OCI-LY7 (cell line): ENCODE measurements around the gene HSFX1. TPM values are rescaled to one million over a fixed set of nuclear protein-coding genes. Genes with fewer than 3 reads are reported as not detected.
"Not testable (repeated sequence)": the region's sequence is repeated elsewhere in the genome, so short reads cannot be mapped to it uniquely, and the experiment has no call there.

Experiments
- BruUV-seq: library from RNA; stranded (reverse); fragments of 400-500 nt; replicated peaks from 2 replicates; lab custom pipeline; 2021; lab: Mats Ljungman, UMichigan
- CTCF ChIA-PET: fragments of 300-600 bp; sonication (Branson Sonifier 250); formaldehyde crosslinking; loops from one replicate; lab custom pipeline; 2022; ENCODE audit warnings: antibody characterized with exemption; ENCODE audit not compliant: unreplicated experiment; lab: Charles Lee
- POLR2A ChIA-PET: fragments of 300-600 bp; sonication (Branson Sonifier 250); formaldehyde crosslinking; loops from one replicate; lab custom pipeline; 2022; ENCODE audit warnings: antibody characterized with exemption; lab: Charles Lee
- DNase-seq: peaks from one replicate; pipeline ENCODE4 v3.0.0-alpha.2; 2015; ENCODE audit warnings: low spot score
- H2AFZ ChIP-seq: fragments of 200-600 bp; sonication (generic), shearing (Covaris generic); 2 replicates; pipeline ENCODE4 v1.6.1; 2014; ENCODE audit warnings: mild to moderate bottlenecking, antibody characterized with exemption, low read length, moderate library complexity
- H3K27ac ChIP-seq: fragments of 200-600 bp; sonication (generic); 2 replicates; pipeline ENCODE4 v1.5.1; 2014; ENCODE audit warnings: mixed run types, low read depth, mild to moderate bottlenecking, moderate library complexity, low read length, inconsistent platforms; ENCODE audit not compliant: poor library complexity, severe bottlenecking
- H3K36me3 ChIP-seq: fragments of 200-600 bp; sonication (generic); 2 replicates; pipeline ENCODE4 v1.6.1; 2014; ENCODE audit warnings: mild to moderate bottlenecking, antibody characterized with exemption, low read length, moderate library complexity, mixed read lengths; ENCODE audit not compliant: insufficient read depth
- H3K4me1 ChIP-seq: fragments of 200-600 bp; sonication (generic); 2 replicates; pipeline ENCODE4 v1.5.1; 2014; ENCODE audit warnings: mild to moderate bottlenecking, low read length; ENCODE audit not compliant: insufficient read depth, poor library complexity, severe bottlenecking
- H3K4me2 ChIP-seq: fragments of 200-600 bp; sonication (generic); 2 replicates; pipeline ENCODE4 v1.6.1; 2014; ENCODE audit warnings: mild to moderate bottlenecking, low read length
- H3K4me3 ChIP-seq: fragments of 200-600 bp; sonication (generic); 2 replicates; pipeline ENCODE4 v1.5.1; 2014; ENCODE audit warnings: mild to moderate bottlenecking, low read depth, low read length; ENCODE audit not compliant: poor library complexity, severe bottlenecking
- H3K79me2 ChIP-seq: fragments of 200-600 bp; sonication (generic); 2 replicates; pipeline ENCODE4 v1.6.1; 2016; ENCODE audit warnings: low read depth, mild to moderate bottlenecking, low read length, moderate library complexity, mixed read lengths; ENCODE audit not compliant: insufficient read depth
- H3K9me2 ChIP-seq: fragments of 200-600 bp; sonication (generic); 2 replicates; pipeline ENCODE4 v1.6.1; 2016; ENCODE audit warnings: mild to moderate bottlenecking, low read length, mixed read lengths; ENCODE audit not compliant: insufficient read depth
- H3K9me3 ChIP-seq: fragments of 200-600 bp; sonication (generic); 2 replicates; pipeline ENCODE4 v1.6.1; 2014; ENCODE audit warnings: mild to moderate bottlenecking, mixed run types, low read length, mixed read lengths
- H4K20me1 ChIP-seq: fragments of 200-600 bp; sonication (generic); 2 replicates; pipeline ENCODE4 v1.6.1; 2014; ENCODE audit warnings: mild to moderate bottlenecking, antibody characterized with exemption, low read length, moderate library complexity, mixed read lengths; ENCODE audit not compliant: insufficient read depth
- EZH2phosphoT487 ChIP-seq: fragments of 200-600 bp; sonication (generic); IDR thresholded peaks from 2 replicates; pipeline ENCODE4 v1.6.1; 2018; ENCODE audit warnings: low read depth, borderline replicate concordance, mild to moderate bottlenecking, mixed run types, antibody characterized with exemption, low read length, moderate library complexity, mixed read lengths
- intact Hi-C: fragments of 100-400 bp; cut with micrococcal nuclease; formaldehyde crosslinking; loops from one replicate; pipeline ENCODE4 v1.10.0; 2022; ENCODE audit not compliant: unreplicated experiment
- total RNA-seq, 2 experiments: library from RNA; depleted of rRNA in 1 of 2; stranded (reverse); fragments of >200 nt in 1 of 2; shearing (Covaris generic) in 1 of 2; gene quantifications; 2 replicates each; pipeline ENCODE4 v1.2.3, GENCODE V29; 2014 to 2022
- TF ChIP-seq, protein P1 (sequence below): fragments of 200-600 bp; sonication (generic); conservative IDR thresholded peaks from 2 replicates; pipeline ENCODE4 v1.5.1; 2014; ENCODE audit warnings: mild to moderate bottlenecking, antibody characterized with exemption, low read length, moderate library complexity, mixed read lengths

The HSFX1 gene
- total RNA-seq, 2 experiments from 2014 or later = 0.73 to 0.80 TPM

DNA sequence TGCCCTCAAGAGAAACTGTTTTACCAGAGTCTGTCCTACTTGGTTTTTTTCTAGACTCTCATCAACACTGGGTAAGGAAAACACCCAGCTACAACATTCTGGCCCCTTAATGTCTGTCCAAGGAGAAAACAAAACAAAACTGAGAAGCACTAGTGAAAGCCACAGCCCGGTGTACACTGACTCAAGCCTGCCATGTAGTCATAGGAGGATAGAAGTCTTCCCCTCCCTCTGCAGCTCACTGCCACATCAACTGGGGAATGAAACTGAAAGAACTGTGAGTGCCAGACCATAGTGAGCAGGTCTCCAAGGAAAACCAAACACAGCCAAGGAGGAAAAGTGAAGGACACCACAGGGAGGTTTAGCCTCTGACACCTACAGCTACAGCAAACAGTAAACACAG, 21.7 kb downstream of the HSFX1 start:
- CTCF ChIA-PET, H4K20me1 ChIP-seq, H3K27ac ChIP-seq, H3K79me2 ChIP-seq, H3K4me1 ChIP-seq, POLR2A ChIA-PET, H3K9me2 ChIP-seq, H2AFZ ChIP-seq, BruUV-seq, H3K36me3 ChIP-seq, DNase-seq, H3K4me3 ChIP-seq, H3K4me2 ChIP-seq, intact Hi-C loops, H3K9me3 ChIP-seq: not testable (repeated sequence)

DNA sequence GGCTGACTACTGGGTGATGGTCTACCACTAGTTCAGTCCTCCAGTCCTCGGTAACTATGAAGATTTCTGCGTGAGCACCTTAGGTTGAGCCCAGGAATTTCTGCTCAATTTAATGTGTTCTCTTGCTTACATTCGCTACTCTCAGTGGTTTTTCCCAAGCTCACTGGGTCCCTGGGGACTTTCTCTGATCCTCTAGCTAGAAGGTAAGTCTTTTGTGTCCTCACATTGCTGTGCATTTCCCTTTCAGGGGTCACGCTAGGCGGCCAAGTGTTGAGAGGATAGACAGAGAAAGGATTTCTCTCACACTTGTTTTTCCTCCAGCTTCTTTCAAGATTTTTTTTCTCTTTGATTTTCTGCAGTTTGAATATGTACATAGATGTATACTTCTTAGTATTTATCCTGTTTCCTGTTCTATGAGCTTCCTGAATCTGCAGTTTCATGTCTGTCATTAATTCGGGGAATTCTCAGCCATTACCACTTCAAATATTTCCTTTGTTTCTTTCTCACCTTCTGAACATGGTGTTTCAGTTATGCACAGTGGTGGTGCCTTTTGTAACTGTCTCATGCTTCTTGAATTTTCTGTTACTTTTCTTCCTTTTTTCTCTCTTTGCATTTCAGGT, 25.3 kb downstream of the HSFX1 start:
- Histone ChIP-seq H2AFZ (no peak overlapping the region), H3K9me3 (no peaks in the 10 kb centered on the region), H3K4me3 (no peak overlapping the region), H3K4me2 (no peak overlapping the region), H4K20me1 (no peaks in the 10 kb centered on the region), H3K4me1 (no peaks in the 10 kb centered on the region), H3K9me2 (no peaks in the 10 kb centered on the region), H3K79me2 (no peaks in the 10 kb centered on the region), H3K27ac (no peak overlapping the region), H3K36me3 (no peaks in the 10 kb centered on the region)
- no TSS peak for BruUV-seq
- TF ChIP-seq, protein P1, sequence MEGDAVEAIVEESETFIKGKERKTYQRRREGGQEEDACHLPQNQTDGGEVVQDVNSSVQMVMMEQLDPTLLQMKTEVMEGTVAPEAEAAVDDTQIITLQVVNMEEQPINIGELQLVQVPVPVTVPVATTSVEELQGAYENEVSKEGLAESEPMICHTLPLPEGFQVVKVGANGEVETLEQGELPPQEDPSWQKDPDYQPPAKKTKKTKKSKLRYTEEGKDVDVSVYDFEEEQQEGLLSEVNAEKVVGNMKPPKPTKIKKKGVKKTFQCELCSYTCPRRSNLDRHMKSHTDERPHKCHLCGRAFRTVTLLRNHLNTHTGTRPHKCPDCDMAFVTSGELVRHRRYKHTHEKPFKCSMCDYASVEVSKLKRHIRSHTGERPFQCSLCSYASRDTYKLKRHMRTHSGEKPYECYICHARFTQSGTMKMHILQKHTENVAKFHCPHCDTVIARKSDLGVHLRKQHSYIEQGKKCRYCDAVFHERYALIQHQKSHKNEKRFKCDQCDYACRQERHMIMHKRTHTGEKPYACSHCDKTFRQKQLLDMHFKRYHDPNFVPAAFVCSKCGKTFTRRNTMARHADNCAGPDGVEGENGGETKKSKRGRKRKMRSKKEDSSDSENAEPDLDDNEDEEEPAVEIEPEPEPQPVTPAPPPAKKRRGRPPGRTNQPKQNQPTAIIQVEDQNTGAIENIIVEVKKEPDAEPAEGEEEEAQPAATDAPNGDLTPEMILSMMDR = no peak
- no peak for TF ChIP-seq EZH2phosphoT487
- no peak for DNase-seq
- intact Hi-C loops = no loop called here
- ChIA-PET POLR2A (no interaction called here), CTCF (no interaction called here)

DNA sequence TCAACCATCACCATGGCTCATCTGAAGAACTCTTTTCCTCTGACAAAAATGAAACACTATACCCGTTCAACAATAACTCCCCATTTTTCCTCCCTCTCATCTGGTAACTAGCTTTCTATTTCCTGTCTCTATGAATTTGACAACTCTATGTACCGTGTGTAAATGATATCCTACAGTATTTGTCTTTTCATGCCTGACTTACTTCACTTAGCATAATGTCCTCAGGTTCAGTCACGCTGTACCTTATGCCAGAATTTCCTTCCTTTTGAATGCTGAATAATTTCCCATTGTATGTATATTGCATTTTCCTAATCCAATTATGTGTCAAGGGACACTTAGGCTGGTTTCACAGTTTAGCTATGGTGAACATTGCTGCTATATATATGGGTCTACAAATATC, 26.1 kb downstream of the HSFX1 start:
- POLR2A ChIA-PET = no interaction called here
- no peaks in the 10 kb centered on the region for H3K4me1 ChIP-seq
- no peak overlapping the region for H3K27ac ChIP-seq
- H3K9me3 ChIP-seq = no peaks in the 10 kb centered on the region
- no peaks in the 10 kb centered on the region for H3K36me3 ChIP-seq
- no peaks in the 10 kb centered on the region for H3K9me2 ChIP-seq
- H3K79me2 ChIP-seq = no peaks in the 10 kb centered on the region
- no peak for TF ChIP-seq EZH2phosphoT487
- TF ChIP-seq, protein P1 = no peak
- no peaks in the 10 kb centered on the region for H4K20me1 ChIP-seq
- no peak overlapping the region for H2AFZ ChIP-seq
- no peak overlapping the region for H3K4me2 ChIP-seq
- BruUV-seq = no TSS peak
- CTCF ChIA-PET = no interaction called here
- H3K4me3 ChIP-seq = no peak overlapping the region
- intact Hi-C loops = no loop called here
- DNase-seq = no peak
